GOT3 (cell line): ENCODE results near the gene LIPC.

Experiments
- DNase-seq: peaks from one replicate; lab custom pipeline; 2025; ENCODE audit warnings: mixed read lengths; lab: John Stamatoyannopoulos, UW

LIPC gene

DNA sequence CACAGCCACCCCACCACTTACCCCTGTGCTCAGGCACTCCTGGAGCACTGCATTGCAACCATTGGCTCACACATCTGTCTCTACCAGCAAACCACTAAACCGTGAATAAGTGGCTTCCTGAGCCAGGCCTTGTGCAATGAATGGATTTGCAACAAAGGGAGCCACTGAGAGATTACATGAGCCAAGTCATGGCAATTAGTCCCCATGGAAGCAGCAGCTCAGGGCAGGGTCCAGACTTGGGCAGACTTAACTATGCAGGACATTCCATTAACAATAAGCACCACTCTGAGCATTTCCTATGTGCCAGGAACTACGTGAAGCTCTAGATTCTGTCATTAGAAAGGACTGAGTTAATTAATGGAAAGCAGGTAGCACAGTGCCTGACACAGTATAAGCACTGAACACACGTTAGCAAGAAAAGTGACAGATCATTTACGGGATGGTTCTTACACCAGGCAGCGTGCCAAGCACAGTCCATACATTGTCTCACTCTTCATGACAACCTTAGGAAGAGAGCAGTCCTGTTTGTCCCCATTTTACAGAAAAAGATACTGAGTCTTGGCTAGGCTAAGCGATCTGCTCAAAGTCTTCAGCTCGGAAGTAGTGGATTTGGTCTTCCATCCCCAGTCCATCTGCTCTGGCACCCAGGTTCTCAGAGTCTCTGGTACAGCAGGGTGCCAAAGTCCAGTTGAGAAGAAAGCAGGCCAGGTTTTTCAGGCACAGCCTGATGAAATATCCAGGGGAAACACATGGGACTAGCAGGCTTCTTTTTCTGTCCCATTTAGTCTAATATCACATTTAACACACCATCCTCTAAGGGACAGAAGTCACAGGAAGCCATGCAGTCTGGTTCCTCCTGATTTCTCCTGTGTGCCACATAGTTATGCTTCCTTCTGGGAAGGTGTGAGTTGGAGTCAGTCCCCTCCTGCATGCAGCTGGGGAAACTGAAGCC, 44.1 kb downstream of the LIPC start:
- no peak for DNase-seq

DNA sequence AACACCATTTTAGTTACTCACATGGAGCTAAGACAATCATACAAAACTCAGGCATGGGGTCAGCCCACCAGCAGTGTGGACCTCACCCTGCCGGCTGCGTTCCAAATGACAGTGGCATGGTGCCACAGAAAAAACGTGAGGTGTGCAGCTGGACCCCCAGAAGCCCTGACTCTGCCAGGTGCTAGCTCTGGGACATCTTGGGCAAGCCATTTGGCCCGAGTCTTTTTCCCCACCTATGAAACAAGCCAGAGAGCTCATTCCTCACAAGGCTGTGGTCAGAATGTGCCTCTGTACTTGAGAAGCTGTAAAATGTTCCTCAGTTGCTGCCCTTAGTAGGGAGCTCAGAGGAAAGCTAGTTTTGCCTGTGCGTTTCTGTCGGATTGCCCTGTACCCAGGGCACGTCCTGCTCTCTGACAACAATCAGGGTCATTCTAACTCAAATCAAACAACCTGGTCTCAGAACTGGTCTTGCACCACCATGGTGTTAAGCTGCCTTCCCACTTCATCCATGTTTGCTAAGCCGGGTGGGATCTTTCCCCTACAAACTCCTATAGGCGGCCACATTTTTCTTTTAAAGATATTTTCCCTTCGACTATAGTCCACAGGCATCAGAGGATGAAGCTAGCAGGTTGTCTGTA, 44.9 kb downstream of the LIPC start:
- no peak for DNase-seq

DNA sequence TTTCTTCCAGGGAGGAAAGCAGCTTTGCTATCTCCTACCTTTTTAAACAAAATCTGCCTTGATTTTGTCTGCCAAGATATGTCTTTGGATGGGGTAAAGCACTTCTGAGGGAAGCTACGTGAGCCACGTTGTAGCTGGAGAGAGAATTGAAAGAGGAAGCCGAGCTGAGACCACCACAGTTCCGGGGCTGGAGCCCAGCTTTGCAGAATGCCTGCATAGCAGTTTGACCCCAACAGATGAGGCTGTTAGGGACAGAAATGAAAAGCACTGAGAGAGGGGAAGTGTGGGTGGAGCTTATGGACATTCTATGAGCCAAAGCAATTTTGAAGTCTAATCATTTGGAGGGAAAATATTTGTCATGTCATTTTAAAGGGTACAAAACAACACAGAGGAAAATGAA, 45.4 kb downstream of the LIPC start:
- DNase-seq: no peak

DNA sequence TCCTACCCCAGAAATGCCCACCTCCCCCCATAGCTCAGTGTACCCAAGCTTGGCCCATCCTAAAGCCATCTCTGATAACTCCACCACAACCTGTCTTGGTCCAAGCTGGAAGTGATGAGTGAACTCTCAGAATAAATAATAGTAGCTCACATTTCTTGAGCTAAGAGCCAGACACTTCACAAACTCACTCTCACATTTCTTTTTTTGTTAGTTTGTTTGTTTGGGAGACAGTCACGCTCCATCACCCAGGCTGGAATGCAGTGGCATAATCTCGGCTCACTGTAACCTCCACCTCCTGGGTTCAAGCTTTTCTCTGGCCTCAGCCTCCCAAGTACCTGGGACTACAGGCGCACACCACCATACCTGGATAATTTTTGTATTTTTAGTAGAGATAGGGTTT, 46.2 kb downstream of the LIPC start:
- no peak for DNase-seq

DNA sequence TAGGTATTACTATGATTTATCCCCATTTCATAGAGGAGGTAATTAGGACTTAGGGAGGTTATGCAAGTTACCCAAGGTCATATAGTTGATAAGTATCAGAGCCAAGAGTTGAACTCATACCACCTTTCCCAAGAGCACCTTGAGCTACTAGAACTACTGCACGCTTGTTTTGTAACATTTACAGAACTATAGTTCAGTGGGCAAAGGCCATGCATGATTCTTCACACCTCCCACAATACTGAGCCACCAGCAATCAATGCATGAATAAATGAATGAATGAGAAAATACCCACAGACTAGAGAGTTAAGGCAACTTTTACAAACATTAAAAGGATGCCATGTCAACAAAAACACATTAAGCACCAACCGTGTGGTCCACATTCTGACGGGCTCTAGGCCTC, 46.8 kb downstream of the LIPC start:
- no peak for DNase-seq

DNA sequence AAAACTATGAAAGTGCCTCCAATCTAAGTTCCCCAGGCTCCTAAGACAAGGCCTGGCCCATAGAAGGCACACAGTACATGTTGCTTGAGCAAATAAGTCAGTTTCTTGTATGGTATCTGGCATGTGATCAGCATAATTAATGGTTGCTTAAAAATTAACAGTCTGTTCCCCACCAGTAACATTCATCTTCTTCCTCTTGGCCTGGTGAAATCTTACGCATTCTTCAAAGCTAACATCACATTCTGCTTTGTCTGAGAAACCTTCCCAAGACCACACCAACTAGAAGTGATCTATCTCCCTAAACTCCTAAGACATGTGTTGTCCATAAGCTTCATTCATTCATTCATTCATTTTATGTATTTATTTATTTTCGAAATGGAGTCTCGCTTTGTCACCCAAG, 48.1 kb downstream of the LIPC start:
- no peak for DNase-seq

DNA sequence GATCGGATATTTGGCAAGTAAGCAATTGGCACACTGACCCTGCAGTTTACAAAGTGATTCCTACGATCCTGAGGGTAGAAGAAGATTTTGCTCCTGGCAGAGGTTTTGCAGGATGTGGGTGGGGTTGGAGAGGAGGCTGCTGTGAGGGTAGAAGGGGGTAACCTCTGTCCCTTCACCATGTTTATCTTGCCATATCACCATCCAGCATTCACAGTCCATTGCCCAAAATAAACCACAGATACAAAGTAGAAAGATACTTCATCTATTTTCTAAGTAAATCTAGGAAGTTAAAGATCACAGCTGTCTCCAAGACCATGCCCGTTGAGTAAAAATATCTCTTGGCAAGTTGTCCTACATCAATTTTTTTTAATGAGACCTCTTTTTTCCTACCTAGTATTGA, 51.6 kb downstream of the LIPC start:
- DNase-seq: no peak

DNA sequence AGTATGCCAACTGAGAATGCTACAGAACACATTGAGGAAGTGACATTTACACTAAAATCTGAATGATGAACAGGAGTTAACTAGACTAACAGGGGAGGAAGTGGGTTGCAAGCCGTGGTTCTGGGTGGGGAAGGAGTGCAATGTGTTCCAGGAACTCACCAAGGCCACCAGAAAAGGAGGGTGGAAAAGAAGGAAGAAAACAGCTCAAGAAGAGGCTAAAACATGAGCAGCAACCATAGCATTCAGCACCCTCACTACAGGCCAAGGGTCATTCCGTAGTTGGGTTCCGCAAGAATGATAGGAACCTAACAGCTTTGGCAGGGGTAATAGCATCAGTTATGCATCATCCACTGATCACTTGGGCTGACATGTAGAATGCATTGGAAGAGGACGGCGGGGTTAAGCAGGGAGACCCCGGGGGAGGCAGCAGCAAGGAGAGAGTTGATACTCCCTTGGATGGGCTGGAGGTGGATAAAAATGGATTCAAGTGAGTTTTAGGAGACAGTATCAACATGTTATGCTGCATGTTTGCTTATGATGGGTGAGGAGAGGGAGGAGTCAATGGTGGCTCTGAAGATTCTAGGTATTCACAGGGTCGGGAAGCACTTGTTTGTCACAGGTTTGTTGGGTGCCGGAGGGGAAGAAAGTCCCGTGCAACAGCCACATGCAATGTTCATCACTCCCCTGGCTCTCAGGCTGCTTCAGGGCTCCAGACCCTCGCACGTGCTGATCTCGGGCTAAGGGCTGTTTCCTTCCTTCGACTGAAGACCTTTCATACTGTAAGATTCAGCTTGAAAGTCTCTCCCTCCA, 53.2 kb downstream of the LIPC start:
- no peak for DNase-seq

DNA sequence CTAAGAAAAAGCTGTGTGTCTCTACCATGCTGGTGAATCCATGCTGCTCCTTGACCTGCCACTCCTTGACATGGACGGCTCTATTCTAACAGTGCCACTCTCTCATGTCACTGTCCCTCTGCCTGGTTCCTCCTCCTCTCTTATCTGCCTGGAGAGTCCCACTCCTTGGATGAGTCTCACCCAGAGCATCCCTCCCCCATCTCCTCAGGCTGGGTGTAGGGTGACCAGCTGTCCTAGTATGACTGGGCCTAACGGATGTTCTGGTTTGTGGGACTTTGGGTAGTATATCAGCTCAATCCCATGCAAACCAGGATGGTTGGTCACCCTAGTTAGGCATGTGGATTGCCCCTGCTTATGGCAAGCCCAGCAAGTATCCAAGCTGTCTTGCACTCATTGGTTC, 54.3 kb downstream of the LIPC start:
- no peak for DNase-seq

DNA sequence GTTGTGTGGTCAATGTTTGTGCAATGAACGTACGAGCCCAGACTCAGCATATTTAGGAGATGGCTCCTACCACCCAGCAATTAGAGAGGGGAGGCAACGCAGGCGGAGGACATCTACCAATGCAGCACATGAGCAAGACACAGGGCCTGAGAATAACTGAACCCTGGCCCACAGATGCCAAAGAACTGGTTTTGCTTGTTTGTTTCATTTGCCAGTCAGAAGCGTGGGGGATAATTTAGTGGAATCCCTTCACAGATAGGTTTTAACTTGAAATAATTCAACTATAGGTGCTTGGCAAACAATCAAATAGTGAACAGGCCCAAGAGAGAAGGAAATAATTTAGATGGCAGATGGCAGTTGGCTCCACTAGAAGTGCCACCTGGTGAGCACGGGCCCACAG, 54.8 kb downstream of the LIPC start:
- DNase-seq: no peak

DNA sequence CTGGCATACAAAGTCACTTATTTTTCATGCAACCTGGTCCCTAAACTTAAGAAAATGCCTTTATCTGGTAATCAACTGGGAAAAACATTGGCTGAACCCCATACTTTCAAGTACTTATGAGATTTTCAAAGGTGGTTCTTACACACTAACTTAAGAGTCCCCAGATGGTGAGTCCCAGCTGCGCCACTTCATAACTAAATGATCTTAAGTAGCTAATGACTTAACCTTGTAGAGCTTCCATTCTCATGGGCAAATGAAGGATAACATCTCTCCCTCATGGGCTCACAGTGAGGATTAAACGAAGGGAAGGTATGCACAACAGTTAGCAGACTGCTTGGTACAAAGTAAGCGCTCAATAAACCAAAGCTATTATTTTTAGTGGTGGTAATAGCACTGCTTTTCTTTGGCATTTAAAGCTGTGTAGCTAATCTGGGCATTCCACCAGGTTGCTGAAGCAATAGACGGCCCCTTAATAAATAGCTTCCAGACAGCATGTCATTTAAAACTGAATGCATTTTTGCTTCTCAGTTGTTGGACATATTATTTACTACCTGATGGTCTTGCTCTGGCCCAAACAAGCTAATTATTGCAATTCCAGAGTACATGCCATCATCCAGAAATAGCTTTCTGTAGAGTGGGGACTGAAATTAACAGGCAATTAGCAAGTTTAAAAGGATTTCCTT, 55.4 kb downstream of the LIPC start:
- DNase-seq: no peak

DNA sequence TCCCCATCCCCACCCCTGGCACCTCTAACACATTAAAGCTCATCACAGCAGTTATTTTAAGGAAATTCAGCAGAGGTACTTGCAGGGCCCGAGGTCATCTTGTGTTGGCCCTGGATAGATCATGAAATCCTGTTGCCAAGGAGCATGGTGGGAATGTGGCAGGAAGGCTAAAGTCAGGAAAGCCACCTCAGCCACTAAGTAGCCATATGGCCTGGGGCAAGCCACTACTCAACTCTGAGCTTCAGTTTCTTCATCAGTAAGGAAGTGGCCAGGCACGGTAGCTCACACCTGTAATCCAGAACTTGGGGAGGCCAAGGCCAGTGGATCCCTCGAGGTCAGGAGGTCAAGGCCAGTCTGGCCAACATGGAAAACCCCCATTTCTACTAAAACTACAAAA, 55.9 kb downstream of the LIPC start:
- DNase-seq: no peak

DNA sequence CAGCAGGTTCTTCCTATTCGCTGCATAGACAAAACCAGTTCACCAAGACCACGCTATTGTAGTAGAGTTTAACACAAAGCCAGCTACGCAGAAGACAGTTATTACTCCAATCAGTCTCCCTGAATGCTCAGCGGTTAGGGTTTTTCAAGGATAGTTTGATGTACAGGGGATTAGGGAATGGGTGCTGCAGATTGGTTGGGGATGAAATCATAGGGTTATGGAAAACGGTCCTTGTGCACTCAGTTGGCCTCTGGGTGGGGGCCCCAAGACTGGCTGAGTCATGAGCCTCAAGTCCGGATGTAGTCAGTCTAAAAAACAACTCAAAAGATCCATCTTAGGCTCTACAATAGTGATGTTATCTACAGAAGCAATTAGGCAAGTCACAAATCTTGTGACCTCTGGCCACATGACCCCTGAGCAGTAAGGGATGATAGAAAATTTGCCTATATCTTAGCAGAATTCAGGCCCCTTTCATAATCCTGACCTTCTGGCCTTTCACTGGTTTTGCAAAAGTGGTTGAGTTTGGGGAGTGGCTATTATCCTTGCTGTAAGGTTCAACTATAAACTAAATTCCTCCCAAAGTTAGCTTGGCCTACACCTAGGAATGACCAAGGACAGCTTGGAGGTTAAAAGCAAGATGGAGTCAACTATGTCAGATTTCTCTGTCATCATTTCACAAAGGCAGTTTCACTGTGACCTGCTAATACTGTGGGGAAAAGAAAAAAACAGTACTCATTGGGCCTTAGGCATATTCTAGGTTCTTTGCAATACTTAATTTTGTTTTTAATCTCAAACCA, 57.7 kb downstream of the LIPC start:
- DNase-seq: no peak

DNA sequence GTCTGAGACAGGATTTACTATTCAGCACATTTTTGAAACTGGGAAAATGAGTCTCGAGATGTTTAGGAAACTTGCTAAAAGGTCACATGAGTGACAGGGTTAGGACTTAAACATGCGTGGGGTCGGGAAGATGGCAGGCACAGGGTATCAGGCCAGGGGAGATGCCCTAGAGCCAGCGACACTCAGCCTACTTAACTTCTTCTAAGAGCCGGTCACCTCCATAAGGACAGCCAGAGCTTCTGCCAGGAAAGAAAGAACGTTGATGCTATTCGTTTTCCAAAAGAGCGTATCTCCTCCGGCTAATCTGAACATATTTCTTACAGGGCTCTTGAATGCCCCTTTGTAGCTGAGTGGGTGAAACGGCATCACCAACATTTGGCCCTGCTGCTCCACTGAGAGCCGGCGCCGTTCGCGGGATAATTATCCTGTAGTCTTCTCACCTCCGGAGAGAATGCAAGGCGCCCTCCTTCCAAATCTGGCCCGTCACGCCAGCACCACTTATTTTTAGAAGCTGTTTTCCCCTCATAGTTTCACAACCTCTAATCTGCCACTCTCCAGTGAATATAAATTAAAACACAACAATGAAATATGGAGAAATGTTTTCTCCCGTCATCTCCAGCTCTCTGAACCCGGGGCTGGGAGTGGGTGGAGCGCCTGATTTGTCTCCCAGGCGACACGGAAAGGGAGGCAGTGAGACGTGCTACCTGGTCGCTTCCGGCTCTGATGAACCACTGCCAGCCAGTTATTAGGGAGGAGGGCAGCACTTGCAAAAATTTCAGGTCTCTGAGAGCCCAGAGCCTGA, 58.5 kb downstream of the LIPC start:
- no peak for DNase-seq

DNA sequence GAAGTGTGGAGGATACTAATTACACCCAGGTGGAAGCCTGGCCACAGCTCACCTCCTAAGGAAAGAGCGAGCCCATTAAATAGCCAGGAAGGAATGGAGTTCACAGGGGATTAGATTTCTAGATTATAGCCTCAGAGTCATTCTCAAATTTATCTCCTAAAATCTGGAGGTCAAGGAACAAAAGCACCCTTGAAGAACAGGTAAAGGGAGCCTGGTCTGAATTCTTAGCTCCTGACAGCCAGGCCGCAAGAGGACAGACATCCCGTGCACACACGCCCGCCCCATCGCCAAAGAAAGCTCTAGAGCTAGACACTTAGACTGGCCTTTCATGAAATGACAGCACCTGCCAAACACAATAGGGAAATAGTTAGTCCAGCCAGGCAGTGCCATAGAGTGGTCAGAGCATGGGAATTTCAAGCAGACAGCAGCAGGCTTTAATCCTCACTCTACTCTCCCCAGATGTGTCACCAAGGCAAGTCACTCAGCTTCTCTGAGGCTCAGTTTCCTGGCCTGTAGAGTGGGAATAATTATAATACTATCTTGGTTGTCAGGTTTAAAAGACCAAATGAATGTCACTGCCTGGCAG, 59.2 kb downstream of the LIPC start:
- DNase-seq: no peak

DNA sequence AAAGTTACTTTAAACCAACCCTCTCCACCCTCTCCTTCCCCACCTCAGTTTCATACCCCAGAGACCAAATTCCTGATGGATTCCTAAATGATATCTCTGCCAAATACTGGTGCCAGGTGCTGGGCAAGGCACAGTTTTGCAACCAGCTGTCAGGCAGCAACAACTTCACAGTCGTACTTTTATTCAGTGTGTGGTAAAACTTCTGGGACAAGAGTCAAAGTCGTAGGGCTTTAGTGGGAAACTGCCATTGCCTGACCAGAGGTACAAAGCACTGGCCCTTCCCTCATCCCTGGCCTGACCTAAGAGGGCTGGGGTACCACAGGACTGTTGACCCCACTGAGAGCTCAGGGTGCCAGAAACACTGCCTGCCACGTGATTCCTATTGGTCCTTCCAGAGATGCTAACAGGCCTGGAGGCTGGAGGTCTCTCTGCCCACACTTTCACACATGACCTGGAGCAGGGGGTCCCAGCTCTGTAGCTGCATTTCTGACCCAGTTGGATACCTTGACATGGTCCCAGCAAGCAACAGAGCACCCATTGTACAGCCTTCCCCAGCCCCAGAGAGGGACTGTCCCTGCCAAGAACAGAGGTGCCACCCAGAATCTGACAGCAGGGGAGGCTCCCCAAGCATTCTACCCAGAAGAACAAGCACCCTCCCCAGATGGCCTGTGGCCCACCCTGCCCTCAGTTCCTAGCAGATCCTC, 59.9 kb downstream of the LIPC start:
- DNase-seq: no peak

DNA sequence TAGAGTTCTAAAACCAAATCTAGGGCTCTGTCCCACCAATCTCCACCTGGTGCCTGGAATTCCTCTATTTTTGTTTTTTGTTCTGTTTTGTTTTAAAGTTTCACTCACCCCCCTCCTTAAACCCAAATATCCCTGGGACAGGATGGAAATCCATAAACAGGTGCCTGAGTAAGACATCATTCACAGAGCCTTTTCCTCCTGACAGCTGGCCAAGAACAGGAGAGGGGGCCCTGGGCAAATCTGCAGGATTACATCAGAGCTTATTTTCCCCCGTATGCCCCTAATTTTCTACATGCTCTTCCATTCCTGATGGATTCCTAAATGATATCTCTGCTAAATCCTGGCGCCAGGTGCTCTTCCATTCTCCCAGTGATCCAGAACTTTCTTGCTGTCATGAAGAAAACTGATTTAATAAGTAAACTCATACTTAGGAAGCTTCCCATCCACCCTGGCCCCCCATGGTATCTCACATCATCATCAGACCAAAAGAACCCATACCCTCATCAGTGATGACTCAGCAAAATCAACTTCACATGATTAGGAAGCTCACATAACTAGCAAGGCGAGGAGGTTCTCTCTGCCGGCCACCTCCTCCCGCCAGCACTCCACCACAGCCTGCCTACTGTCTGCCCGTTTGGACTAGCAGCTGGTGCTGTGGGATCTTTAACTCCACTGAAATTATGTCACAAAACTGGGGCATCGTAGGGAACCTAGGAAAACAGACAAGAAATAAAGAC, 61.0 kb downstream of the LIPC start:
- no peak for DNase-seq

DNA sequence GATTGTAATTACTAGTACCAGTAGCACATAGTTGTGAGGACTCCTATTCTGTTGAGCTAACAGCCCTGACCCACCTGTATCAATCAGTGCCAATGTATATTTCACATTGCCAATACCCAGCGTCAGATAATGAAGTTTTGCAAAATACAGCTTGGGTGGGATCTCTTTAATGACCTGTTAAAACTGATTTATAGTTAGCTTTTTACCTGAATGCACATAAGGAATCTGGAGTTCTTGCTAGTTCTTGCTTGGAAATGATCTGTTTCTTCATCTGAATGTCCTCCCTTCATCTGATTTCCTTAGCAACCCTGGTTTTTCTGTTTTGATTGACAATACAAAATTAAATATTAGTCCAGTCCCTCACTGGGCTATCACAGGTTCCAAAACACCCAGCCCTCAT, 62.8 kb downstream of the LIPC start:
- DNase-seq: no peak
